GM23338 (cell line): Measurements from ENCODE around the gene PRG3. TPM values are rescaled to one million over a fixed set of nuclear protein-coding genes. Genes with fewer than 3 reads are reported as not detected.

Experiments
- ATAC-seq: fragments of 200-7000 bp; cut with Tn5 transposase; 3 replicates; pipeline ENCODE4 v1.9.1; 2020
- DNase-seq: peaks from one replicate; pipeline ENCODE4 v3.0.0-alpha.2; 2015; ENCODE audit warnings: low spot score
- H2AFZ ChIP-seq: fragments of 200-600 bp; sonication (generic); 2 replicates; pipeline ENCODE4 v1.8.0; 2016; ENCODE audit warnings: antibody characterized with exemption, mild to moderate bottlenecking, moderate library complexity
- H3F3A ChIP-seq: fragments of 200-600 bp; sonication (generic); replicated peaks from 2 replicates; pipeline ENCODE4 v1.8.0; 2017; ENCODE audit warnings: antibody characterized with exemption, mixed run types, low read depth
- H3K27ac ChIP-seq: fragments of 200-600 bp; sonication (generic); 2 replicates; pipeline ENCODE4 v1.6.1; 2016; ENCODE audit warnings: low read depth
- H3K27me3 ChIP-seq: fragments of 200-600 bp; sonication (generic); 2 replicates; pipeline ENCODE4 v1.8.0; 2016; ENCODE audit warnings: mild to moderate bottlenecking, mixed run types, moderate library complexity; ENCODE audit not compliant: insufficient read depth
- H3K36me3 ChIP-seq: fragments of 200-600 bp; sonication (generic); 2 replicates; pipeline ENCODE4 v1.8.0; 2016; ENCODE audit warnings: mild to moderate bottlenecking; ENCODE audit not compliant: insufficient read depth
- H3K4me1 ChIP-seq: fragments of 200-600 bp; sonication (generic); 2 replicates; pipeline ENCODE4 v1.8.0; 2016; ENCODE audit warnings: mild to moderate bottlenecking, moderate library complexity; ENCODE audit not compliant: insufficient read depth
- H3K4me2 ChIP-seq: fragments of 200-600 bp; sonication (generic); 2 replicates; pipeline ENCODE4 v1.7.1; 2017; ENCODE audit warnings: mixed run types
- H3K4me3 ChIP-seq: fragments of 200-600 bp; sonication (generic); 2 replicates; pipeline ENCODE4 v1.6.1; 2016; ENCODE audit warnings: mixed run types
- H3K79me2 ChIP-seq: fragments of 200-600 bp; sonication (generic); replicated peaks from 2 replicates; pipeline ENCODE4 v1.8.0; 2017; ENCODE audit warnings: mild to moderate bottlenecking; ENCODE audit not compliant: insufficient read depth
- H3K9me2 ChIP-seq: fragments of 200-600 bp; sonication (generic); 2 replicates; pipeline ENCODE4 v1.8.0; 2017; ENCODE audit not compliant: insufficient read depth
- H4K20me1 ChIP-seq: fragments of 200-600 bp; sonication (generic); replicated peaks from 2 replicates; pipeline ENCODE4 v1.8.0; 2017; ENCODE audit warnings: mild to moderate bottlenecking; ENCODE audit not compliant: insufficient read depth
- H3K27ac Mint-ChIP-seq: 2 replicates; pipeline ENCODE4 v1.8.0; 2020; ENCODE audit warnings: inconsistent platforms, mild to moderate bottlenecking, moderate library complexity, mixed read lengths
- H3K27me3 Mint-ChIP-seq: 3 replicates; pipeline ENCODE4 v1.8.0; 2022; ENCODE audit warnings: low read depth, mild to moderate bottlenecking, moderate library complexity, mixed read lengths, inconsistent platforms; ENCODE audit not compliant: insufficient read depth, poor library complexity
- H3K36me3 Mint-ChIP-seq: 3 replicates; pipeline ENCODE4 v1.8.0; 2021; ENCODE audit warnings: low read depth, mild to moderate bottlenecking, inconsistent platforms, moderate library complexity, mixed read lengths
- H3K4me1 Mint-ChIP-seq: 3 replicates; pipeline ENCODE4 v1.8.0; 2020; ENCODE audit warnings: mild to moderate bottlenecking, inconsistent platforms, mixed read lengths
- H3K4me3 Mint-ChIP-seq: 3 replicates; pipeline ENCODE4 v1.8.0; 2021; ENCODE audit warnings: moderate library complexity, mild to moderate bottlenecking, inconsistent platforms, mixed read lengths
- H3K9me3 Mint-ChIP-seq: 3 replicates; pipeline ENCODE4 v1.8.0; 2020; ENCODE audit warnings: moderate library complexity, mild to moderate bottlenecking, inconsistent platforms, mixed read lengths
- CREB1 ChIP-seq: fragments of 250-450 bp; sonication (Bioruptor Pico); IDR thresholded peaks from 2 replicates; pipeline ENCODE4 v1.5.0; 2020; ENCODE audit warnings: low read depth, mild to moderate bottlenecking, moderate library complexity
- EZH2 ChIP-seq: fragments of 200-600 bp; sonication (generic); IDR thresholded peaks from one replicate; pipeline ENCODE4 v1.8.0; 2017; ENCODE audit warnings: antibody characterized with exemption, mild to moderate bottlenecking, low read depth; ENCODE audit not compliant: unreplicated experiment
- EZH2phosphoT487 ChIP-seq: fragments of 200-600 bp; sonication (generic); IDR thresholded peaks from one replicate; pipeline ENCODE4 v1.8.1; 2018; ENCODE audit warnings: antibody characterized with exemption; ENCODE audit not compliant: unreplicated experiment
- JUNB ChIP-seq: IDR thresholded peaks from one replicate; pipeline ENCODE4 v1.6.1; 2016; ENCODE audit warnings: antibody characterized with exemption; ENCODE audit not compliant: unreplicated experiment
- NANOG ChIP-seq: IDR thresholded peaks from 2 replicates; pipeline ENCODE4 v1.6.1; 2016; ENCODE audit warnings: antibody characterized with exemption, borderline replicate concordance
- POLR2AphosphoS5 ChIP-seq: IDR thresholded peaks from 2 replicates; pipeline ENCODE4 v1.6.1; 2016; ENCODE audit warnings: antibody characterized with exemption, low read depth
- STAT1 ChIP-seq: IDR thresholded peaks from one replicate; pipeline ENCODE4 v1.6.1; 2016; ENCODE audit warnings: antibody characterized with exemption; ENCODE audit not compliant: unreplicated experiment
- ZNF114 ChIP-seq: fragments of 250-450 bp; sonication (Bioruptor Pico); IDR thresholded peaks from 2 replicates; pipeline ENCODE4 v1.5.0; 2020; ENCODE audit warnings: mild to moderate bottlenecking, moderate library complexity
- ZNF331 ChIP-seq: fragments of 250-450 bp; sonication (Bioruptor Pico); IDR thresholded peaks from 2 replicates; pipeline ENCODE4 v1.5.0; 2020; ENCODE audit warnings: low read depth, mild to moderate bottlenecking, moderate library complexity
- polyA plus RNA-seq: library from polyadenylated mRNA; unstranded; fragments of >200 nt; fragmentation: Nextera tagmentation; extraction: Ambion mirVana; gene quantifications from 2 replicates; pipeline ENCODE4 v1.2.1, GENCODE V29; 2016
- total RNA-seq: library from RNA; depleted of rRNA; stranded (reverse); fragments of >200 nt; shearing (Covaris generic); gene quantifications from 2 replicates; pipeline ENCODE4 v1.2.3, GENCODE V29; 2014
- TF ChIP-seq, protein P1 (sequence below): IDR thresholded peaks from 2 replicates; pipeline ENCODE4 v1.6.1; 2016; ENCODE audit warnings: antibody characterized with exemption
- TF ChIP-seq, protein P2 (sequence below): fragments of 250-450 bp; sonication (Bioruptor Pico); IDR thresholded peaks from 2 replicates; pipeline ENCODE4 v1.5.0; 2020; ENCODE audit warnings: mild to moderate bottlenecking, moderate library complexity
- TF ChIP-seq, protein P3 (sequence below), 2 experiments: fragments of 200-600 bp in 1 of 2; sonication (generic) in 1 of 2; conservative IDR thresholded peaks; 2 replicates each; pipeline versions ENCODE4 v1.5.1 to v1.6.1; 2016 to 2017; ENCODE audit warnings: antibody characterized with exemption in 2 of 2, low read depth in 2 of 2, mild to moderate bottlenecking in 2 of 2, moderate library complexity in 1 of 2
- TF ChIP-seq, protein P4 (sequence below): IDR thresholded peaks from one replicate; pipeline ENCODE4 v1.6.1; 2018; ENCODE audit warnings: antibody characterized with exemption; ENCODE audit not compliant: unreplicated experiment

Gene PRG3
- total and polyA plus RNA-seq, 2 experiments from 2014 or later, result not detected

DNA sequence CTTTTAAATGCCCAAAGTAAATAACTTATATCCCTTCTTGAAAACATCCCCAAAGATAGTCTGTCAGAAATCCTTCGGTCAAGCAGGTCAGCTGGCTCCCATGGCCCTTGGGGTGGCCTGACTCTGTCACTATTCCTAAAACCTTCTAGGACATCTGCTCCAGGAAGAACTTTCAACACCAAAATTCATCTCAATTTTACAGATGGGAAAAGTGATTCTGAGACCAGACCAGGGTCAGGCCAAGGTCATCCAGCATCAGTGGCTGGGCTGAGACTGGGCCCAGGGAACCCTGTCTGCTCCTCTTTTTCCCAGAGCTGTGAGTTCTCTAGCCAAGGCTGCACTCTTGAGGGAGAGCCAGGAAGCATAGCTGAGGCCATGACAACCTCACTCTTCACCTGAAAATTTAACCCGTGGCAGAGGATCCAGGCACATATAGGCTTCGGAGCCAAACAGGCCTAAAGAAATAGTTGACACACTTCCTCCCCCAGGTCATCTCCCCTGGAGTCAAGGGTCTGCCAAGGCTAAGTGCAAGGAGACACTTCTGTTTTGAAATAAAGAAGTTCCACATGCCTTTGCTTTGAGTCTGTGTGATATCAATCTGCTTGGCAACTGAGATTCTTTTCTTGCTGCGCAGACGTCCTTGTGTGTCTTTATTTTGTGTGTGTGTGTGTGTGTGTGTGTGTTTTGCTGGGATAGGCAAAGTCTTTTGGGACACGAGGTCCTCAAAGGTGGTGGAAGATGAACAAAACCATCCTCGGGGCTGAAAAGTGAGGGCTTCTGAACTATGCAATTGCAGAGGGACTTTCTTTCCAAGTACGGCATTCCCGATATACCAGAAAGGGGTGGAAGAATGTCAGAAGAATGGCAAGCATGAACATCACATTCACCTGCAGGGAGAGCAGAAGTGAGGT is 26.3 kb upstream of the PRG3 start:
- Histone ChIP-seq H3F3A (no peaks in the 10 kb centered on the region), H3K4me3 (no peak overlapping the region), H3K4me2 (no peak overlapping the region), H4K20me1 (peaks cover 4% of the 10 kb centered on the region), H3K27ac (no peak overlapping the region), H3K36me3 (peaks cover 17% of the 10 kb centered on the region), H2AFZ (no peak overlapping the region), H3K79me2 (no peaks in the 10 kb centered on the region), H3K9me2 (no peaks in the 10 kb centered on the region), H3K27me3 (no peaks in the 10 kb centered on the region), H3K4me1 (no peaks in the 10 kb centered on the region)
- no peak overlapping the region for H3K4me3 Mint-ChIP-seq
- ATAC-seq, result no peak
- no peaks in the 10 kb centered on the region for H3K9me3 Mint-ChIP-seq
- peaks cover 8% of the 10 kb centered on the region for H3K27me3 Mint-ChIP-seq
- H3K27ac Mint-ChIP-seq, result no peak overlapping the region; the same call in 1 of the 2 replicates
- TF ChIP-seq JUNB (no peak), ZNF331 (CRISPR knock-in tag) (no peak), CREB1 (CRISPR knock-in tag) (no peak), POLR2AphosphoS5 (no peak), EZH2phosphoT487 (no peak), NANOG (no peak), STAT1 (no peak), EZH2 (no peak), ZNF114 (CRISPR knock-in tag) (no peak)
- TF ChIP-seq, protein P1, sequence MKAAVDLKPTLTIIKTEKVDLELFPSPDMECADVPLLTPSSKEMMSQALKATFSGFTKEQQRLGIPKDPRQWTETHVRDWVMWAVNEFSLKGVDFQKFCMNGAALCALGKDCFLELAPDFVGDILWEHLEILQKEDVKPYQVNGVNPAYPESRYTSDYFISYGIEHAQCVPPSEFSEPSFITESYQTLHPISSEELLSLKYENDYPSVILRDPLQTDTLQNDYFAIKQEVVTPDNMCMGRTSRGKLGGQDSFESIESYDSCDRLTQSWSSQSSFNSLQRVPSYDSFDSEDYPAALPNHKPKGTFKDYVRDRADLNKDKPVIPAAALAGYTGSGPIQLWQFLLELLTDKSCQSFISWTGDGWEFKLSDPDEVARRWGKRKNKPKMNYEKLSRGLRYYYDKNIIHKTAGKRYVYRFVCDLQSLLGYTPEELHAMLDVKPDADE, result no peak
- TF ChIP-seq, protein P2, sequence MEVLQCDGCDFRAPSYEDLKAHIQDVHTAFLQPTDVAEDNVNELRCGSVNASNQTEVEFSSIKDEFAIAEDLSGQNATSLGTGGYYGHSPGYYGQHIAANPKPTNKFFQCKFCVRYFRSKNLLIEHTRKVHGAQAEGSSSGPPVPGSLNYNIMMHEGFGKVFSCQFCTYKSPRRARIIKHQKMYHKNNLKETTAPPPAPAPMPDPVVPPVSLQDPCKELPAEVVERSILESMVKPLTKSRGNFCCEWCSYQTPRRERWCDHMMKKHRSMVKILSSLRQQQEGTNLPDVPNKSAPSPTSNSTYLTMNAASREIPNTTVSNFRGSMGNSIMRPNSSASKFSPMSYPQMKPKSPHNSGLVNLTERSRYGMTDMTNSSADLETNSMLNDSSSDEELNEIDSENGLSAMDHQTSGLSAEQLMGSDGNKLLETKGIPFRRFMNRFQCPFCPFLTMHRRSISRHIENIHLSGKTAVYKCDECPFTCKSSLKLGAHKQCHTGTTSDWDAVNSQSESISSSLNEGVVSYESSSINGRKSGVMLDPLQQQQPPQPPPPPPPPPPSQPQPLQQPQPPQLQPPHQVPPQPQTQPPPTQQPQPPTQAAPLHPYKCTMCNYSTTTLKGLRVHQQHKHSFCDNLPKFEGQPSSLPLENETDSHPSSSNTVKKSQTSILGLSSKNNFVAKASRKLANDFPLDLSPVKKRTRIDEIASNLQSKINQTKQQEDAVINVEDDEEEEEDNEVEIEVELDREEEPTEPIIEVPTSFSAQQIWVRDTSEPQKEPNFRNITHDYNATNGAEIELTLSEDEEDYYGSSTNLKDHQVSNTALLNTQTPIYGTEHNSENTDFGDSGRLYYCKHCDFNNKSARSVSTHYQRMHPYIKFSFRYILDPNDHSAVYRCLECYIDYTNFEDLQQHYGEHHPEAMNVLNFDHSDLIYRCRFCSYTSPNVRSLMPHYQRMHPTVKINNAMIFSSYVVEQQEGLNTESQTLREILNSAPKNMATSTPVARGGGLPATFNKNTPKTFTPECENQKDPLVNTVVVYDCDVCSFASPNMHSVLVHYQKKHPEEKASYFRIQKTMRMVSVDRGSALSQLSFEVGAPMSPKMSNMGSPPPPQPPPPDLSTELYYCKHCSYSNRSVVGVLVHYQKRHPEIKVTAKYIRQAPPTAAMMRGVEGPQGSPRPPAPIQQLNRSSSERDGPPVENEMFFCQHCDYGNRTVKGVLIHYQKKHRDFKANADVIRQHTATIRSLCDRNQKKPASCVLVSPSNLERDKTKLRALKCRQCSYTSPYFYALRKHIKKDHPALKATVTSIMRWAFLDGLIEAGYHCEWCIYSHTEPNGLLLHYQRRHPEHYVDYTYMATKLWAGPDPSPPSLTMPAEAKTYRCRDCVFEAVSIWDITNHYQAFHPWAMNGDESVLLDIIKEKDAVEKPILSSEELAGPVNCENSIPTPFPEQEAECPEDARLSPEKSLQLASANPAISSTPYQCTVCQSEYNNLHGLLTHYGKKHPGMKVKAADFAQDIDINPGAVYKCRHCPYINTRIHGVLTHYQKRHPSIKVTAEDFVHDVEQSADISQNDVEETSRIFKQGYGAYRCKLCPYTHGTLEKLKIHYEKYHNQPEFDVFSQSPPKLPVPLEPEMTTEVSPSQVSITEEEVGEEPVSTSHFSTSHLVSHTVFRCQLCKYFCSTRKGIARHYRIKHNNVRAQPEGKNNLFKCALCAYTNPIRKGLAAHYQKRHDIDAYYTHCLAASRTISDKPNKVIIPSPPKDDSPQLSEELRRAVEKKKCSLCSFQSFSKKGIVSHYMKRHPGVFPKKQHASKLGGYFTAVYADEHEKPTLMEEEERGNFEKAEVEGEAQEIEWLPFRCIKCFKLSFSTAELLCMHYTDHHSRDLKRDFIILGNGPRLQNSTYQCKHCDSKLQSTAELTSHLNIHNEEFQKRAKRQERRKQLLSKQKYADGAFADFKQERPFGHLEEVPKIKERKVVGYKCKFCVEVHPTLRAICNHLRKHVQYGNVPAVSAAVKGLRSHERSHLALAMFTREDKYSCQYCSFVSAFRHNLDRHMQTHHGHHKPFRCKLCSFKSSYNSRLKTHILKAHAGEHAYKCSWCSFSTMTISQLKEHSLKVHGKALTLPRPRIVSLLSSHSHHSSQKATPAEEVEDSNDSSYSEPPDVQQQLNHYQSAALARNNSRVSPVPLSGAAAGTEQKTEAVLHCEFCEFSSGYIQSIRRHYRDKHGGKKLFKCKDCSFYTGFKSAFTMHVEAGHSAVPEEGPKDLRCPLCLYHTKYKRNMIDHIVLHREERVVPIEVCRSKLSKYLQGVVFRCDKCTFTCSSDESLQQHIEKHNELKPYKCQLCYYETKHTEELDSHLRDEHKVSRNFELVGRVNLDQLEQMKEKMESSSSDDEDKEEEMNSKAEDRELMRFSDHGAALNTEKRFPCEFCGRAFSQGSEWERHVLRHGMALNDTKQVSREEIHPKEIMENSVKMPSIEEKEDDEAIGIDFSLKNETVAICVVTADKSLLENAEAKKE (CRISPR knock-in tag), result no peak
- TF ChIP-seq, protein P3, sequence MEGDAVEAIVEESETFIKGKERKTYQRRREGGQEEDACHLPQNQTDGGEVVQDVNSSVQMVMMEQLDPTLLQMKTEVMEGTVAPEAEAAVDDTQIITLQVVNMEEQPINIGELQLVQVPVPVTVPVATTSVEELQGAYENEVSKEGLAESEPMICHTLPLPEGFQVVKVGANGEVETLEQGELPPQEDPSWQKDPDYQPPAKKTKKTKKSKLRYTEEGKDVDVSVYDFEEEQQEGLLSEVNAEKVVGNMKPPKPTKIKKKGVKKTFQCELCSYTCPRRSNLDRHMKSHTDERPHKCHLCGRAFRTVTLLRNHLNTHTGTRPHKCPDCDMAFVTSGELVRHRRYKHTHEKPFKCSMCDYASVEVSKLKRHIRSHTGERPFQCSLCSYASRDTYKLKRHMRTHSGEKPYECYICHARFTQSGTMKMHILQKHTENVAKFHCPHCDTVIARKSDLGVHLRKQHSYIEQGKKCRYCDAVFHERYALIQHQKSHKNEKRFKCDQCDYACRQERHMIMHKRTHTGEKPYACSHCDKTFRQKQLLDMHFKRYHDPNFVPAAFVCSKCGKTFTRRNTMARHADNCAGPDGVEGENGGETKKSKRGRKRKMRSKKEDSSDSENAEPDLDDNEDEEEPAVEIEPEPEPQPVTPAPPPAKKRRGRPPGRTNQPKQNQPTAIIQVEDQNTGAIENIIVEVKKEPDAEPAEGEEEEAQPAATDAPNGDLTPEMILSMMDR (conservative IDR thresholded peaks at IDR 0.05; ENCODE audit: low read depth in 2 of 2), result no peak
- TF ChIP-seq, protein P4, sequence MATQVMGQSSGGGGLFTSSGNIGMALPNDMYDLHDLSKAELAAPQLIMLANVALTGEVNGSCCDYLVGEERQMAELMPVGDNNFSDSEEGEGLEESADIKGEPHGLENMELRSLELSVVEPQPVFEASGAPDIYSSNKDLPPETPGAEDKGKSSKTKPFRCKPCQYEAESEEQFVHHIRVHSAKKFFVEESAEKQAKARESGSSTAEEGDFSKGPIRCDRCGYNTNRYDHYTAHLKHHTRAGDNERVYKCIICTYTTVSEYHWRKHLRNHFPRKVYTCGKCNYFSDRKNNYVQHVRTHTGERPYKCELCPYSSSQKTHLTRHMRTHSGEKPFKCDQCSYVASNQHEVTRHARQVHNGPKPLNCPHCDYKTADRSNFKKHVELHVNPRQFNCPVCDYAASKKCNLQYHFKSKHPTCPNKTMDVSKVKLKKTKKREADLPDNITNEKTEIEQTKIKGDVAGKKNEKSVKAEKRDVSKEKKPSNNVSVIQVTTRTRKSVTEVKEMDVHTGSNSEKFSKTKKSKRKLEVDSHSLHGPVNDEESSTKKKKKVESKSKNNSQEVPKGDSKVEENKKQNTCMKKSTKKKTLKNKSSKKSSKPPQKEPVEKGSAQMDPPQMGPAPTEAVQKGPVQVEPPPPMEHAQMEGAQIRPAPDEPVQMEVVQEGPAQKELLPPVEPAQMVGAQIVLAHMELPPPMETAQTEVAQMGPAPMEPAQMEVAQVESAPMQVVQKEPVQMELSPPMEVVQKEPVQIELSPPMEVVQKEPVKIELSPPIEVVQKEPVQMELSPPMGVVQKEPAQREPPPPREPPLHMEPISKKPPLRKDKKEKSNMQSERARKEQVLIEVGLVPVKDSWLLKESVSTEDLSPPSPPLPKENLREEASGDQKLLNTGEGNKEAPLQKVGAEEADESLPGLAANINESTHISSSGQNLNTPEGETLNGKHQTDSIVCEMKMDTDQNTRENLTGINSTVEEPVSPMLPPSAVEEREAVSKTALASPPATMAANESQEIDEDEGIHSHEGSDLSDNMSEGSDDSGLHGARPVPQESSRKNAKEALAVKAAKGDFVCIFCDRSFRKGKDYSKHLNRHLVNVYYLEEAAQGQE, result no peak
- H3K4me1 Mint-ChIP-seq, result no peaks in the 10 kb centered on the region
- H3K36me3 Mint-ChIP-seq, result peaks cover 42% of the 10 kb centered on the region
- no peak for DNase-seq
